OCI-LY7 (cell line): Measurements from ENCODE around the gene SOWAHA. TPM values are rescaled to one million over a fixed set of nuclear protein-coding genes. Genes with fewer than 3 reads are reported as not detected.

ENCODE experiments used
- BruUV-seq: library from RNA; stranded (reverse); fragments of 400-500 nt; replicated peaks from 2 replicates; lab custom pipeline; 2021; lab: Mats Ljungman, UMichigan
- CTCF ChIA-PET: fragments of 300-600 bp; sonication (Branson Sonifier 250); formaldehyde crosslinking; loops from one replicate; lab custom pipeline; 2022; ENCODE audit warnings: antibody characterized with exemption; ENCODE audit not compliant: unreplicated experiment; lab: Charles Lee
- POLR2A ChIA-PET: fragments of 300-600 bp; sonication (Branson Sonifier 250); formaldehyde crosslinking; loops from one replicate; lab custom pipeline; 2022; ENCODE audit warnings: antibody characterized with exemption; lab: Charles Lee
- DNase-seq: peaks from one replicate; pipeline ENCODE4 v3.0.0-alpha.2; 2015; ENCODE audit warnings: low spot score
- H2AFZ ChIP-seq: fragments of 200-600 bp; sonication (generic), shearing (Covaris generic); 2 replicates; pipeline ENCODE4 v1.6.1; 2014; ENCODE audit warnings: mild to moderate bottlenecking, antibody characterized with exemption, low read length, moderate library complexity
- H3K27ac ChIP-seq: fragments of 200-600 bp; sonication (generic); 2 replicates; pipeline ENCODE4 v1.5.1; 2014; ENCODE audit warnings: mixed run types, low read depth, mild to moderate bottlenecking, moderate library complexity, low read length, inconsistent platforms; ENCODE audit not compliant: poor library complexity, severe bottlenecking
- H3K36me3 ChIP-seq: fragments of 200-600 bp; sonication (generic); 2 replicates; pipeline ENCODE4 v1.6.1; 2014; ENCODE audit warnings: mild to moderate bottlenecking, antibody characterized with exemption, low read length, moderate library complexity, mixed read lengths; ENCODE audit not compliant: insufficient read depth
- H3K4me1 ChIP-seq: fragments of 200-600 bp; sonication (generic); 2 replicates; pipeline ENCODE4 v1.5.1; 2014; ENCODE audit warnings: mild to moderate bottlenecking, low read length; ENCODE audit not compliant: insufficient read depth, poor library complexity, severe bottlenecking
- H3K4me2 ChIP-seq: fragments of 200-600 bp; sonication (generic); 2 replicates; pipeline ENCODE4 v1.6.1; 2014; ENCODE audit warnings: mild to moderate bottlenecking, low read length
- H3K4me3 ChIP-seq: fragments of 200-600 bp; sonication (generic); 2 replicates; pipeline ENCODE4 v1.5.1; 2014; ENCODE audit warnings: mild to moderate bottlenecking, low read depth, low read length; ENCODE audit not compliant: poor library complexity, severe bottlenecking
- H3K79me2 ChIP-seq: fragments of 200-600 bp; sonication (generic); 2 replicates; pipeline ENCODE4 v1.6.1; 2016; ENCODE audit warnings: low read depth, mild to moderate bottlenecking, low read length, moderate library complexity, mixed read lengths; ENCODE audit not compliant: insufficient read depth
- H3K9me2 ChIP-seq: fragments of 200-600 bp; sonication (generic); 2 replicates; pipeline ENCODE4 v1.6.1; 2016; ENCODE audit warnings: mild to moderate bottlenecking, low read length, mixed read lengths; ENCODE audit not compliant: insufficient read depth
- H3K9me3 ChIP-seq: fragments of 200-600 bp; sonication (generic); 2 replicates; pipeline ENCODE4 v1.6.1; 2014; ENCODE audit warnings: mild to moderate bottlenecking, mixed run types, low read length, mixed read lengths
- H4K20me1 ChIP-seq: fragments of 200-600 bp; sonication (generic); 2 replicates; pipeline ENCODE4 v1.6.1; 2014; ENCODE audit warnings: mild to moderate bottlenecking, antibody characterized with exemption, low read length, moderate library complexity, mixed read lengths; ENCODE audit not compliant: insufficient read depth
- EZH2phosphoT487 ChIP-seq: fragments of 200-600 bp; sonication (generic); IDR thresholded peaks from 2 replicates; pipeline ENCODE4 v1.6.1; 2018; ENCODE audit warnings: low read depth, borderline replicate concordance, mild to moderate bottlenecking, mixed run types, antibody characterized with exemption, low read length, moderate library complexity, mixed read lengths
- intact Hi-C: fragments of 100-400 bp; cut with micrococcal nuclease; formaldehyde crosslinking; loops from one replicate; pipeline ENCODE4 v1.10.0; 2022; ENCODE audit not compliant: unreplicated experiment
- total RNA-seq, 2 experiments: library from RNA; depleted of rRNA in 1 of 2; stranded (reverse); fragments of >200 nt in 1 of 2; shearing (Covaris generic) in 1 of 2; gene quantifications; 2 replicates each; pipeline ENCODE4 v1.2.3, GENCODE V29; 2014 to 2022
- TF ChIP-seq, protein P1 (sequence below): fragments of 200-600 bp; sonication (generic); conservative IDR thresholded peaks from 2 replicates; pipeline ENCODE4 v1.5.1; 2014; ENCODE audit warnings: mild to moderate bottlenecking, antibody characterized with exemption, low read length, moderate library complexity, mixed read lengths

The SOWAHA gene
- total RNA-seq, 2 experiments from 2014 or later, result not detected

DNA sequence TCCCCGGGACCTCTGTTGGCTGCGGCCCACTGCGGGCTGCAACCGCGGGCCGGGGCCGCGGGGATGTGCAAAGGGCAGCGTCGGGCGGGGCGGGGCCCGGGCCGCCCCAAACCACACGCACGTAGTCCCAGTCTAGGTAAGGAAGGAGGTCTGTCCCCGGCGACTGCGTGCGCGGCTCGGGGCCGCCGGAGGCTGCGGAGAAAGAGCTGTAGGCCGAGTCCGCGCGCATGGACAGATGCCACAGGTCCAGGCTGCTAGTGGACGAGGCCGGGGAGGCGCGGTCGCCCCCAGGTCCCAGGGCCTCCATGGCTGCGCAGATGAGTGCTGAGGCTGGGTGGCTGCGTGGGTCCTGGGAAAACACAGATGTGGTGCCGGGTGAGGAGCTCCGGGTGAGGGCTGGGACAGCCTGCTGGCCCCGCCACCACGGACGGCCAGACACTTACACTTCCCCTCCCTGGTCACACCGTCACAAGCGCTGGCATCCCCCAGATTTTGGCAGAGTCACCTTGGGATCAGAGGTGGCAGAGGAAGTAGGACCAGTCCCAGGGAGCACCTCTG is 12.8 kb downstream of the SOWAHA start:
- ChIA-PET CTCF (interaction anchor here (0.5 kb wide), 1 partner anchor 166 kb away, joined by 3 read pairs; no protein-coding TSS in a partner anchor), POLR2A (interaction anchor here (0.6 kb wide), 1 partner anchor 75 kb away, joined by 3 read pairs; no protein-coding TSS in a partner anchor)
- H2AFZ ChIP-seq, result no peak overlapping the region
- H4K20me1 ChIP-seq, result no peaks in the 10 kb centered on the region
- H3K4me1 ChIP-seq, result peaks cover 5% of the 10 kb centered on the region
- H3K4me3 ChIP-seq, result no peak overlapping the region
- no peak overlapping the region for H3K27ac ChIP-seq
- H3K36me3 ChIP-seq, result no peaks in the 10 kb centered on the region
- DNase-seq, result no peak
- no peak overlapping the region for H3K4me2 ChIP-seq
- no peaks in the 10 kb centered on the region for H3K9me2 ChIP-seq
- TF ChIP-seq, protein P1, sequence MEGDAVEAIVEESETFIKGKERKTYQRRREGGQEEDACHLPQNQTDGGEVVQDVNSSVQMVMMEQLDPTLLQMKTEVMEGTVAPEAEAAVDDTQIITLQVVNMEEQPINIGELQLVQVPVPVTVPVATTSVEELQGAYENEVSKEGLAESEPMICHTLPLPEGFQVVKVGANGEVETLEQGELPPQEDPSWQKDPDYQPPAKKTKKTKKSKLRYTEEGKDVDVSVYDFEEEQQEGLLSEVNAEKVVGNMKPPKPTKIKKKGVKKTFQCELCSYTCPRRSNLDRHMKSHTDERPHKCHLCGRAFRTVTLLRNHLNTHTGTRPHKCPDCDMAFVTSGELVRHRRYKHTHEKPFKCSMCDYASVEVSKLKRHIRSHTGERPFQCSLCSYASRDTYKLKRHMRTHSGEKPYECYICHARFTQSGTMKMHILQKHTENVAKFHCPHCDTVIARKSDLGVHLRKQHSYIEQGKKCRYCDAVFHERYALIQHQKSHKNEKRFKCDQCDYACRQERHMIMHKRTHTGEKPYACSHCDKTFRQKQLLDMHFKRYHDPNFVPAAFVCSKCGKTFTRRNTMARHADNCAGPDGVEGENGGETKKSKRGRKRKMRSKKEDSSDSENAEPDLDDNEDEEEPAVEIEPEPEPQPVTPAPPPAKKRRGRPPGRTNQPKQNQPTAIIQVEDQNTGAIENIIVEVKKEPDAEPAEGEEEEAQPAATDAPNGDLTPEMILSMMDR, result no peak
- no peak for TF ChIP-seq EZH2phosphoT487
- no peaks in the 10 kb centered on the region for H3K9me3 ChIP-seq
- intact Hi-C loops, result no loop called here
- no TSS peak for BruUV-seq
- no peaks in the 10 kb centered on the region for H3K79me2 ChIP-seq

DNA sequence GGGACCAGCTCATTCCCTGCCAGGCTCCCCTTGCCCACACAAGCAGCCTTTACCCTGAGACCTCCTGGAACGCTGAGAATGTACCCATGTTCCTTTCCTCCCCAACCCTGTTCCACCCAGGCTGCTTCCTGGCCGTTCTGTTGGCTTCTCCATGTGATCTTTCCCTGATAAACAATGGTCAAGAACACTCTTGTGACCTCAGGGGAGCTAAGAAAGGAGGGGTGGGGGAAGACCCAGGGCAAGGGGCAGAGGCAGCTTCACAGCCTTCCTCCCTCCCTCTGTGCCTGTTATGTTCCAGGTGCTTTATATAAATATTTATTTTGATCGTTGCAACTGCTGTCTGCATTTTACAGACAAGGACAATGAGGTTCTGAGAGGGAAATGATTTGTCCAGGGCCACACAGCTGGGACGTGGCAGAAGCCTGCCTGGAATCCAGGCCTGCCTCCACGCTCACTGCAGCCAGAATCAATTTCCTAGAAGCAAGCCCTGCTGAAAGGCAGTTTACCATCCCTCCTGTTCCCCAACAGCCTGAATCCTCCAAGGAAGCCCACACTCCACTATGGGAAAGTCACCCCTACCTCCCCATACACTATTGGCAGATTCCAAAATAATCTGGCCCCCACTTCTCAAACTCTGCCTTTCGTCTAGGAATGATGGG is 13.5 kb downstream of the SOWAHA start:
- H3K4me1 ChIP-seq, result peaks cover 5% of the 10 kb centered on the region
- no peaks in the 10 kb centered on the region for H3K36me3 ChIP-seq
- intact Hi-C loops, result no loop called here
- POLR2A ChIA-PET, result no interaction called here
- no peaks in the 10 kb centered on the region for H3K9me2 ChIP-seq
- no peak overlapping the region for H3K4me2 ChIP-seq
- H3K4me3 ChIP-seq, result no peak overlapping the region
- no peak for DNase-seq
- no TSS peak for BruUV-seq
- no peak overlapping the region for H3K27ac ChIP-seq
- no peaks in the 10 kb centered on the region for H3K79me2 ChIP-seq
- TF ChIP-seq, protein P1, result no peak
- no peak for TF ChIP-seq EZH2phosphoT487
- H2AFZ ChIP-seq, result no peak overlapping the region
- no peaks in the 10 kb centered on the region for H4K20me1 ChIP-seq
- H3K9me3 ChIP-seq, result no peaks in the 10 kb centered on the region
- CTCF ChIA-PET, result interaction anchor here (0.5 kb wide), 1 partner anchor 165 kb away, joined by 3 read pairs; no protein-coding TSS in a partner anchor
